HepG2 (cell line): ENCODE measurements around the gene LARP4. TPM values are rescaled to one million over a fixed set of nuclear protein-coding genes. Genes with fewer than 3 reads are reported as not detected.

Source experiments
- AHR ChIP-seq: IDR thresholded peaks from 2 replicates; pipeline ENCODE4 v1.6.1; 2018; ENCODE audit warnings: missing genetic modification reagents, missing compliant biosample characterization
- CEBPG ChIP-seq: IDR thresholded peaks from 2 replicates; pipeline ENCODE4 v1.6.1; 2016
- EZH2 ChIP-seq: conservative IDR thresholded peaks from 2 replicates; pipeline ENCODE4 v1.6.1; 2012; ENCODE audit warnings: mild to moderate bottlenecking, low read depth, low read length, moderate library complexity
- HMGA1 ChIP-seq: sonication (generic); formaldehyde crosslinking; conservative IDR thresholded peaks from 2 replicates; pipeline ENCODE4 v1.4.0; 2020; ENCODE audit warnings: missing genetic modification reagents
- MBD4 ChIP-seq: IDR thresholded peaks from 2 replicates; pipeline ENCODE4 v1.6.1; 2012; ENCODE audit warnings: low read length, inconsistent platforms, borderline replicate concordance
- MYNN ChIP-seq: sonication (generic); formaldehyde crosslinking; IDR thresholded peaks from 2 replicates; pipeline ENCODE4 v1.4.0; 2020; ENCODE audit warnings: mild to moderate bottlenecking, low read depth, missing genetic modification reagents
- NFRKB ChIP-seq: fragments of 450-650 bp; IDR thresholded peaks from 2 replicates; pipeline ENCODE4 v1.6.1; 2017
- RBM39 ChIP-seq: fragments of 200-400 bp; formaldehyde crosslinking; IDR thresholded peaks from one replicate; pipeline ENCODE4 v1.6.1; 2018; ENCODE audit warnings: antibody characterized with exemption, mild to moderate bottlenecking, low read depth, low read length; ENCODE audit not compliant: poor library complexity, severe bottlenecking
- SMAD1 ChIP-seq: sonication (generic); formaldehyde crosslinking; IDR thresholded peaks from 2 replicates; pipeline ENCODE4 v1.4.0; 2020; ENCODE audit warnings: missing genetic modification reagents, low read depth, mild to moderate bottlenecking, borderline replicate concordance
- THYN1 ChIP-seq: sonication (generic); formaldehyde crosslinking; IDR thresholded peaks from 2 replicates; pipeline ENCODE4 v1.8.1; 2023; ENCODE audit warnings: low read depth, mild to moderate bottlenecking, moderate library complexity, missing genetic modification reagents, borderline replicate concordance
- UBTF ChIP-seq: sonication (generic); formaldehyde crosslinking; IDR thresholded peaks from 2 replicates; pipeline ENCODE4 v1.4.0; 2020; ENCODE audit warnings: mild to moderate bottlenecking, missing genetic modification reagents
- ZFP91 ChIP-seq: sonication (generic); formaldehyde crosslinking; IDR thresholded peaks from 2 replicates; pipeline ENCODE4 v1.9.0; 2022; ENCODE audit warnings: missing genetic modification reagents, mild to moderate bottlenecking, borderline replicate concordance
- polyA plus RNA-seq, 8 experiments: library from polyadenylated mRNA; depleted of rRNA in 3 of 8; stranded (reverse) in 7 of 8; unstranded in 1 of 8; fragments of >200 nt; fragmentation: Illumina TruSeq in 4 of 8; extraction: Trizol in 4 of 8; gene quantifications; 2 replicates each; pipeline versions ENCODE4 v1.2.1 to v1.2.3, GENCODE V29; 2011 to 2016; ENCODE audit warnings: low read depth in 4 of 8, missing spikeins in 1 of 8, mixed read lengths in 1 of 8; ENCODE audit not compliant: insufficient read depth in 1 of 8
- total RNA-seq, 5 experiments: library from RNA; depleted of rRNA; stranded (reverse); fragments of >200 nt; fragmentation: Illumina TruSeq; extraction: Trizol; gene quantifications; 2 replicates each; pipeline ENCODE4 v1.2.3, GENCODE V29; 2016; ENCODE audit warnings: low read depth in 1 of 5
- TF ChIP-seq, protein P1 (sequence below), 2 experiments: sonication (generic) in 1 of 2; formaldehyde crosslinking in 1 of 2; IDR thresholded peaks; 2 replicates each; pipeline versions ENCODE4 v1.5.1 to v1.6.1; 2011 to 2020; ENCODE audit warnings: borderline replicate concordance in 1 of 2, low read depth in 1 of 2, low read length in 1 of 2, mild to moderate bottlenecking in 1 of 2, missing genetic modification reagents in 1 of 2, moderate library complexity in 1 of 2
- TF ChIP-seq, protein P2 (sequence below): IDR thresholded peaks from 2 replicates; pipeline ENCODE4 v1.6.1; 2016
- TF ChIP-seq, protein P3 (sequence below): sonication (generic); formaldehyde crosslinking; IDR thresholded peaks from 2 replicates; pipeline ENCODE4 v1.4.0; 2020; ENCODE audit warnings: missing genetic modification reagents

The LARP4 gene
- total and polyA plus RNA-seq, 2 of the 13 experiments (the other 11 are each of a cell fraction or from before 2014, with no cell fraction given) = 16.4 to 42.7 TPM

- TF ChIP-seq, protein P1, sequence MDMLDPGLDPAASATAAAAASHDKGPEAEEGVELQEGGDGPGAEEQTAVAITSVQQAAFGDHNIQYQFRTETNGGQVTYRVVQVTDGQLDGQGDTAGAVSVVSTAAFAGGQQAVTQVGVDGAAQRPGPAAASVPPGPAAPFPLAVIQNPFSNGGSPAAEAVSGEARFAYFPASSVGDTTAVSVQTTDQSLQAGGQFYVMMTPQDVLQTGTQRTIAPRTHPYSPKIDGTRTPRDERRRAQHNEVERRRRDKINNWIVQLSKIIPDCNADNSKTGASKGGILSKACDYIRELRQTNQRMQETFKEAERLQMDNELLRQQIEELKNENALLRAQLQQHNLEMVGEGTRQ (IDR thresholded peaks at IDR 0.05; ENCODE audit: low read depth, low read length) = peak; percentile 56; the same call in 1 of the 2 replicates
- TF ChIP-seq, protein P1 (CRISPR knock-in tag; IDR thresholded peaks at IDR 0.05; ENCODE audit: borderline replicate concordance) = peak; percentile 87; the same call in 1 of the 2 replicates
- TF ChIP-seq THYN1 (CRISPR knock-in tag) (no peak), ZFP91 (peak; percentile 78), MBD4 (no peak), EZH2 (no peak), NFRKB (no peak), SMAD1 (CRISPR knock-in tag) (no peak), RBM39 (no peak), CEBPG (CRISPR knock-in tag) (peak; percentile 21; the same call in 1 of the 2 replicates), UBTF (CRISPR knock-in tag) (peak; percentile 91), MYNN (CRISPR knock-in tag) (no peak), AHR (CRISPR knock-in tag) (0 out of 2 replicates have a peak, but pooled peaks have one; percentile 16), HMGA1 (no peak)
- TF ChIP-seq, protein P2, sequence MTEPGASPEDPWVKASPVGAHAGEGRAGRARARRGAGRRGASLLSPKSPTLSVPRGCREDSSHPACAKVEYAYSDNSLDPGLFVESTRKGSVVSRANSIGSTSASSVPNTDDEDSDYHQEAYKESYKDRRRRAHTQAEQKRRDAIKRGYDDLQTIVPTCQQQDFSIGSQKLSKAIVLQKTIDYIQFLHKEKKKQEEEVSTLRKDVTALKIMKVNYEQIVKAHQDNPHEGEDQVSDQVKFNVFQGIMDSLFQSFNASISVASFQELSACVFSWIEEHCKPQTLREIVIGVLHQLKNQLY (CRISPR knock-in tag) = no peak
- TF ChIP-seq, protein P3, sequence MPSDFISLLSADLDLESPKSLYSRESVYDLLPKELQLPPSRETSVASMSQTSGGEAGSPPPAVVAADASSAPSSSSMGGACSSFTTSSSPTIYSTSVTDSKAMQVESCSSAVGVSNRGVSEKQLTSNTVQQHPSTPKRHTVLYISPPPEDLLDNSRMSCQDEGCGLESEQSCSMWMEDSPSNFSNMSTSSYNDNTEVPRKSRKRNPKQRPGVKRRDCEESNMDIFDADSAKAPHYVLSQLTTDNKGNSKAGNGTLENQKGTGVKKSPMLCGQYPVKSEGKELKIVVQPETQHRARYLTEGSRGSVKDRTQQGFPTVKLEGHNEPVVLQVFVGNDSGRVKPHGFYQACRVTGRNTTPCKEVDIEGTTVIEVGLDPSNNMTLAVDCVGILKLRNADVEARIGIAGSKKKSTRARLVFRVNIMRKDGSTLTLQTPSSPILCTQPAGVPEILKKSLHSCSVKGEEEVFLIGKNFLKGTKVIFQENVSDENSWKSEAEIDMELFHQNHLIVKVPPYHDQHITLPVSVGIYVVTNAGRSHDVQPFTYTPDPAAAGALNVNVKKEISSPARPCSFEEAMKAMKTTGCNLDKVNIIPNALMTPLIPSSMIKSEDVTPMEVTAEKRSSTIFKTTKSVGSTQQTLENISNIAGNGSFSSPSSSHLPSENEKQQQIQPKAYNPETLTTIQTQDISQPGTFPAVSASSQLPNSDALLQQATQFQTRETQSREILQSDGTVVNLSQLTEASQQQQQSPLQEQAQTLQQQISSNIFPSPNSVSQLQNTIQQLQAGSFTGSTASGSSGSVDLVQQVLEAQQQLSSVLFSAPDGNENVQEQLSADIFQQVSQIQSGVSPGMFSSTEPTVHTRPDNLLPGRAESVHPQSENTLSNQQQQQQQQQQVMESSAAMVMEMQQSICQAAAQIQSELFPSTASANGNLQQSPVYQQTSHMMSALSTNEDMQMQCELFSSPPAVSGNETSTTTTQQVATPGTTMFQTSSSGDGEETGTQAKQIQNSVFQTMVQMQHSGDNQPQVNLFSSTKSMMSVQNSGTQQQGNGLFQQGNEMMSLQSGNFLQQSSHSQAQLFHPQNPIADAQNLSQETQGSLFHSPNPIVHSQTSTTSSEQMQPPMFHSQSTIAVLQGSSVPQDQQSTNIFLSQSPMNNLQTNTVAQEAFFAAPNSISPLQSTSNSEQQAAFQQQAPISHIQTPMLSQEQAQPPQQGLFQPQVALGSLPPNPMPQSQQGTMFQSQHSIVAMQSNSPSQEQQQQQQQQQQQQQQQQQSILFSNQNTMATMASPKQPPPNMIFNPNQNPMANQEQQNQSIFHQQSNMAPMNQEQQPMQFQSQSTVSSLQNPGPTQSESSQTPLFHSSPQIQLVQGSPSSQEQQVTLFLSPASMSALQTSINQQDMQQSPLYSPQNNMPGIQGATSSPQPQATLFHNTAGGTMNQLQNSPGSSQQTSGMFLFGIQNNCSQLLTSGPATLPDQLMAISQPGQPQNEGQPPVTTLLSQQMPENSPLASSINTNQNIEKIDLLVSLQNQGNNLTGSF (CRISPR knock-in tag) = no peak
Measured at GRCh38 chr12:50504798-50505674, 104.4 kb downstream of the LARP4 start, which contains the start of gene DIP2B (continued).
